ENCODE data around the gene UBE2V1. TPM values are rescaled to one million over a fixed set of nuclear protein-coding genes. Genes with fewer than 3 reads are reported as not detected.
A peak's percentile ranks its signal among the peaks of the same experiment; 100 is the strongest.
"Not testable (repeated sequence)": the region's sequence is repeated elsewhere in the genome, so short reads cannot be mapped to it uniquely, and the experiment has no call there.

Gene UBE2V1
- total and polyA plus RNA-seq, 2 experiments from 2014 or later, result 64.0 to 112 TPM

- no peaks in the 10 kb centered on the region for H3K36me3 ChIP-seq (replicated peaks; ENCODE audit: insufficient read depth, low read depth)
- H3K4me3 ChIP-seq, result no peak overlapping the region
- H3K4me2 ChIP-seq, result no peak overlapping the region
- DNase-seq (ENCODE audit: low spot score), result no peak
- no peak for TF ChIP-seq EZH2 (IDR thresholded peaks at IDR 0.05; ENCODE audit: borderline replicate concordance)
- TF ChIP-seq CTCF (IDR thresholded peaks at IDR 0.05; ENCODE audit: poor library complexity), result no peak
- TF ChIP-seq EZH2phosphoT487 (IDR thresholded peaks at IDR 0.05; ENCODE audit: low read depth, severe bottlenecking, unreplicated experiment), result no peak
- H3K4me1 ChIP-seq (ENCODE audit: insufficient read depth), result no peaks in the 10 kb centered on the region
- H3K79me2 ChIP-seq, result peaks cover 62% of the 10 kb centered on the region
- no peaks in the 10 kb centered on the region for H3K9me3 ChIP-seq (ENCODE audit: low read depth)
- no peak overlapping the region for H2AFZ ChIP-seq
- no peaks in the 10 kb centered on the region for H3K9me2 ChIP-seq (replicated peaks; ENCODE audit: insufficient read depth)
- WGBS (ENCODE audit: low lambda C conversion rate, missing lambda C conversion rate), result 96% methylated on average over 5 of the region's 5 CpGs
- H3K27ac ChIP-seq, result no peak overlapping the region
- H3K27me3 ChIP-seq, result no peaks in the 10 kb centered on the region
- no peaks in the 10 kb centered on the region for H4K20me1 ChIP-seq (ENCODE audit: insufficient read depth, poor library complexity, severe bottlenecking)
These were observed 25.1 kb upstream of the UBE2V1 start for GRCh38 chr20:50138120-50138478.

- not testable (repeated sequence) for H2AFZ ChIP-seq; H3K4me2 ChIP-seq; H3K4me3 ChIP-seq; H3K36me3 ChIP-seq (replicated peaks; ENCODE audit: insufficient read depth, low read depth); H3K4me1 ChIP-seq (ENCODE audit: insufficient read depth); H3K27me3 ChIP-seq; DNase-seq (ENCODE audit: low spot score); H3K9me2 ChIP-seq (replicated peaks; ENCODE audit: insufficient read depth); H4K20me1 ChIP-seq (ENCODE audit: insufficient read depth, poor library complexity, severe bottlenecking); H3K9me3 ChIP-seq (ENCODE audit: low read depth)
- peak overlapping the region; percentile 31 for H3K27ac ChIP-seq
- WGBS (ENCODE audit: low lambda C conversion rate, missing lambda C conversion rate), result 95% methylated on average over 13 of the region's 13 CpGs
- H3K79me2 ChIP-seq, result peaks cover 62% of the 10 kb centered on the region
These were observed 24.8 kb upstream of the UBE2V1 start for GRCh38 chr20:50137702-50138101.

- Histone ChIP-seq H3K27me3 (no peaks in the 10 kb centered on the region), H3K4me1 (ENCODE audit: insufficient read depth) (no peaks in the 10 kb centered on the region), H3K4me2 (no peak overlapping the region), H3K9me2 (replicated peaks; ENCODE audit: insufficient read depth) (no peaks in the 10 kb centered on the region), H3K9me3 (ENCODE audit: low read depth) (no peaks in the 10 kb centered on the region), H3K36me3 (replicated peaks; ENCODE audit: insufficient read depth, low read depth) (no peaks in the 10 kb centered on the region), H3K79me2 (peaks cover 63% of the 10 kb centered on the region), H3K27ac (peak overlapping the region; percentile 31), H3K4me3 (no peak overlapping the region), H2AFZ (no peak overlapping the region), H4K20me1 (ENCODE audit: insufficient read depth, poor library complexity, severe bottlenecking) (no peaks in the 10 kb centered on the region)
- 96% methylated on average over 15 of the region's 15 CpGs for WGBS (ENCODE audit: low lambda C conversion rate, missing lambda C conversion rate)
- TF ChIP-seq EZH2 (IDR thresholded peaks at IDR 0.05; ENCODE audit: borderline replicate concordance) (no peak), CTCF (IDR thresholded peaks at IDR 0.05; ENCODE audit: poor library complexity) (no peak), EZH2phosphoT487 (IDR thresholded peaks at IDR 0.05; ENCODE audit: low read depth, severe bottlenecking, unreplicated experiment) (no peak)
- DNase-seq (ENCODE audit: low spot score), result no peak
These were observed 24.1 kb upstream of the UBE2V1 start for GRCh38 chr20:50136822-50137599.

- H3K4me1 ChIP-seq (ENCODE audit: insufficient read depth); H3K27ac ChIP-seq; H3K4me3 ChIP-seq; H3K36me3 ChIP-seq (replicated peaks; ENCODE audit: insufficient read depth, low read depth); H3K4me2 ChIP-seq; H3K9me3 ChIP-seq (ENCODE audit: low read depth); H3K27me3 ChIP-seq; H3K9me2 ChIP-seq (replicated peaks; ENCODE audit: insufficient read depth); H2AFZ ChIP-seq; H4K20me1 ChIP-seq (ENCODE audit: insufficient read depth, poor library complexity, severe bottlenecking); DNase-seq (ENCODE audit: low spot score): not testable (repeated sequence)
- 89% methylated on average over 7 of the region's 7 CpGs for WGBS (ENCODE audit: low lambda C conversion rate, missing lambda C conversion rate)
- H3K79me2 ChIP-seq, result peaks cover 45% of the 10 kb centered on the region
These were observed 22.2 kb upstream of the UBE2V1 start for GRCh38 chr20:50135157-50135556.
